ENCODE results near the gene ECHDC1.

The ECHDC1 gene

GRCh38 chr6:127291495-127291894 is 51.9 kb downstream of the ECHDC1 start:
- Histone ChIP-seq H3K27ac (ENCODE audit: low read length, poor library complexity, severe bottlenecking) (no peak overlapping the region), H3K4ac (ENCODE audit: low read depth in 1 of 2, low read length in 2 of 2) (no peak overlapping the region), H3K27me3 (ENCODE audit: control insufficient read depth in 1 of 2, insufficient read depth in 1 of 2, low read length in 2 of 2) (no peaks in the 10 kb centered on the region), H3K4me3 (ENCODE audit: insufficient read depth in 1 of 2, low read depth in 1 of 2, low read length in 2 of 2) (peak overlapping the region in 1 of 2 experiments; percentile 45), H2BK15ac (ENCODE audit: low read depth, poor library complexity, severe bottlenecking) (no peak overlapping the region), H2BK12ac (ENCODE audit: low read length in 2 of 2) (no peak overlapping the region), H4K91ac (ENCODE audit: low read length) (no peak overlapping the region), H3K14ac (ENCODE audit: low read length in 2 of 2) (no peak overlapping the region), H3K9me3 (ENCODE audit: control insufficient read depth, low read length) (no peaks in the 10 kb centered on the region), H3K18ac (ENCODE audit: low read depth in 1 of 2, low read length in 2 of 2) (no peak overlapping the region), H2BK5ac (ENCODE audit: low read depth, low read length, poor library complexity, severe bottlenecking) (no peak overlapping the region), H3K4me1 (ENCODE audit: control insufficient read depth, insufficient read depth, low read depth, low read length) (no peaks in the 10 kb centered on the region), H3K9ac (ENCODE audit: low read length) (peak overlapping the region; percentile 42), H2AK5ac (ENCODE audit: low read length, severe bottlenecking) (no peak overlapping the region), H3K36me3 (ENCODE audit: control insufficient read depth in 1 of 2, insufficient read depth in 2 of 2, low read depth in 1 of 2, low read length in 2 of 2) (peaks cover 11 to 77% of the 10 kb centered on the region in 2 experiments), H2BK120ac (ENCODE audit: low read depth, low read length) (no peak overlapping the region), H3K79me1 (replicated peaks; ENCODE audit: low read length, poor library complexity, severe bottlenecking) (peaks cover 12% of the 10 kb centered on the region), H2AFZ (ENCODE audit: low read depth, low read length) (no peak overlapping the region), H3K23ac (ENCODE audit: low read length in 2 of 2) (no peak overlapping the region), H3K4me2 (ENCODE audit: low read length, poor library complexity, severe bottlenecking) (no peak overlapping the region), H4K8ac (ENCODE audit: low read length) (no peak overlapping the region)
- DNase-seq, result peak; percentile 8
- WGBS, result 78% methylated on average over 5 of the region's 5 CpGs

- Histone ChIP-seq H2AFZ (ENCODE audit: low read depth, low read length) (no peak overlapping the region), H3K27me3 (ENCODE audit: control insufficient read depth in 1 of 2, insufficient read depth in 1 of 2, low read length in 2 of 2) (no peaks in the 10 kb centered on the region), H2AK5ac (ENCODE audit: low read length, severe bottlenecking) (no peak overlapping the region), H2BK5ac (ENCODE audit: low read depth, low read length, poor library complexity, severe bottlenecking) (no peak overlapping the region), H3K23ac (ENCODE audit: low read length in 2 of 2) (no peak overlapping the region), H3K79me1 (replicated peaks; ENCODE audit: low read length, poor library complexity, severe bottlenecking) (peaks cover 9% of the 10 kb centered on the region), H3K27ac (ENCODE audit: low read length, poor library complexity, severe bottlenecking) (no peak overlapping the region), H3K14ac (ENCODE audit: low read length in 2 of 2) (no peak overlapping the region), H3K4me3 (ENCODE audit: insufficient read depth in 1 of 2, low read depth in 1 of 2, low read length in 2 of 2) (peak overlapping the region in 1 of 2 experiments; percentile 45), H3K4me2 (ENCODE audit: low read length, poor library complexity, severe bottlenecking) (no peak overlapping the region), H3K9me3 (ENCODE audit: control insufficient read depth, low read length) (no peaks in the 10 kb centered on the region), H3K4me1 (ENCODE audit: control insufficient read depth, insufficient read depth, low read depth, low read length) (no peaks in the 10 kb centered on the region), H3K36me3 (ENCODE audit: control insufficient read depth in 1 of 2, insufficient read depth in 2 of 2, low read depth in 1 of 2, low read length in 2 of 2) (peaks cover 9 to 78% of the 10 kb centered on the region in 2 experiments), H2BK15ac (ENCODE audit: low read depth, poor library complexity, severe bottlenecking) (no peak overlapping the region), H4K8ac (ENCODE audit: low read length) (no peak overlapping the region), H3K4ac (ENCODE audit: low read depth in 1 of 2, low read length in 2 of 2) (no peak overlapping the region), H4K91ac (ENCODE audit: low read length) (no peak overlapping the region), H3K18ac (ENCODE audit: low read depth in 1 of 2, low read length in 2 of 2) (no peak overlapping the region), H2BK12ac (ENCODE audit: low read length in 2 of 2) (no peak overlapping the region), H2BK120ac (ENCODE audit: low read depth, low read length) (no peak overlapping the region), H3K9ac (ENCODE audit: low read length) (peak overlapping the region; percentile 42)
- WGBS, result 91% methylated on average over 4 of the region's 4 CpGs
- DNase-seq, result no peak
These were observed 52.8 kb downstream of the ECHDC1 start for GRCh38 chr6:127290391-127291265.

GRCh38 chr6:127289934-127290333 is 53.5 kb downstream of the ECHDC1 start:
- no peak overlapping the region for H2BK12ac ChIP-seq (ENCODE audit: low read length in 2 of 2)
- H3K4me1 ChIP-seq (ENCODE audit: control insufficient read depth, insufficient read depth, low read depth, low read length), result no peaks in the 10 kb centered on the region
- peaks cover 11% of the 10 kb centered on the region for H3K79me1 ChIP-seq (replicated peaks; ENCODE audit: low read length, poor library complexity, severe bottlenecking)
- no peak overlapping the region for H2AK5ac ChIP-seq (ENCODE audit: low read length, severe bottlenecking)
- no peak overlapping the region for H3K9ac ChIP-seq (ENCODE audit: low read length)
- no peak overlapping the region for H3K4me3 ChIP-seq (ENCODE audit: insufficient read depth in 1 of 2, low read depth in 1 of 2, low read length in 2 of 2)
- no peak overlapping the region for H3K4ac ChIP-seq (ENCODE audit: low read depth in 1 of 2, low read length in 2 of 2)
- no peak overlapping the region for H4K8ac ChIP-seq (ENCODE audit: low read length)
- no peaks in the 10 kb centered on the region for H3K9me3 ChIP-seq (ENCODE audit: control insufficient read depth, low read length)
- H3K23ac ChIP-seq (ENCODE audit: low read length in 2 of 2), result no peak overlapping the region
- no peak overlapping the region for H3K27ac ChIP-seq (ENCODE audit: low read length, poor library complexity, severe bottlenecking)
- H3K36me3 ChIP-seq (ENCODE audit: control insufficient read depth in 1 of 2, insufficient read depth in 2 of 2, low read depth in 1 of 2, low read length in 2 of 2), result peaks cover 9 to 79% of the 10 kb centered on the region in 2 experiments
- H2AFZ ChIP-seq (ENCODE audit: low read depth, low read length), result no peak overlapping the region
- H3K14ac ChIP-seq (ENCODE audit: low read length in 2 of 2), result no peak overlapping the region
- H3K27me3 ChIP-seq (ENCODE audit: control insufficient read depth in 1 of 2, insufficient read depth in 1 of 2, low read length in 2 of 2), result no peaks in the 10 kb centered on the region
- H2BK5ac ChIP-seq (ENCODE audit: low read depth, low read length, poor library complexity, severe bottlenecking), result no peak overlapping the region
- no peak for DNase-seq
- no peak overlapping the region for H3K4me2 ChIP-seq (ENCODE audit: low read length, poor library complexity, severe bottlenecking)
- no peak overlapping the region for H4K91ac ChIP-seq (ENCODE audit: low read length)
- no peak overlapping the region for H3K18ac ChIP-seq (ENCODE audit: low read depth in 1 of 2, low read length in 2 of 2)
- H2BK15ac ChIP-seq (ENCODE audit: low read depth, poor library complexity, severe bottlenecking), result no peak overlapping the region
- 93% methylated on average over 4 of the region's 5 CpGs for WGBS
- H2BK120ac ChIP-seq (ENCODE audit: low read depth, low read length), result no peak overlapping the region

- peaks cover 9 to 82% of the 10 kb centered on the region in 2 experiments for H3K36me3 ChIP-seq (ENCODE audit: control insufficient read depth in 1 of 2, insufficient read depth in 2 of 2, low read depth in 1 of 2, low read length in 2 of 2)
- H2AFZ ChIP-seq (ENCODE audit: low read depth, low read length), result no peak overlapping the region
- peaks cover 9% of the 10 kb centered on the region for H3K79me1 ChIP-seq (replicated peaks; ENCODE audit: low read length, poor library complexity, severe bottlenecking)
- H3K14ac ChIP-seq (ENCODE audit: low read length in 2 of 2), result no peak overlapping the region
- no peak overlapping the region for H3K27ac ChIP-seq (ENCODE audit: low read length, poor library complexity, severe bottlenecking)
- no peak overlapping the region for H2AK5ac ChIP-seq (ENCODE audit: low read length, severe bottlenecking)
- no peak overlapping the region for H3K4me2 ChIP-seq (ENCODE audit: low read length, poor library complexity, severe bottlenecking)
- no peak overlapping the region for H2BK5ac ChIP-seq (ENCODE audit: low read depth, low read length, poor library complexity, severe bottlenecking)
- H3K27me3 ChIP-seq (ENCODE audit: control insufficient read depth in 1 of 2, insufficient read depth in 1 of 2, low read length in 2 of 2), result no peaks in the 10 kb centered on the region
- no peak overlapping the region for H4K8ac ChIP-seq (ENCODE audit: low read length)
- H3K9me3 ChIP-seq (ENCODE audit: control insufficient read depth, low read length), result no peaks in the 10 kb centered on the region
- H3K9ac ChIP-seq (ENCODE audit: low read length), result no peak overlapping the region
- no peak overlapping the region for H4K91ac ChIP-seq (ENCODE audit: low read length)
- no peak overlapping the region for H2BK15ac ChIP-seq (ENCODE audit: low read depth, poor library complexity, severe bottlenecking)
- DNase-seq, result peak; percentile 43
- no peak overlapping the region for H3K18ac ChIP-seq (ENCODE audit: low read depth in 1 of 2, low read length in 2 of 2)
- H3K4ac ChIP-seq (ENCODE audit: low read depth in 1 of 2, low read length in 2 of 2), result no peak overlapping the region
- H2BK120ac ChIP-seq (ENCODE audit: low read depth, low read length), result no peak overlapping the region
- H3K4me1 ChIP-seq (ENCODE audit: control insufficient read depth, insufficient read depth, low read depth, low read length), result no peaks in the 10 kb centered on the region
- no peak overlapping the region for H3K4me3 ChIP-seq (ENCODE audit: insufficient read depth in 1 of 2, low read depth in 1 of 2, low read length in 2 of 2)
- H3K23ac ChIP-seq (ENCODE audit: low read length in 2 of 2), result no peak overlapping the region
- H2BK12ac ChIP-seq (ENCODE audit: low read length in 2 of 2), result no peak overlapping the region
These were observed 54.7 kb downstream of the ECHDC1 start for GRCh38 chr6:127288705-127289104.
